Endothelial cell of umbilical vein (primary cell): ENCODE results near the gene TMPRSS12. TPM values are rescaled to one million over a fixed set of nuclear protein-coding genes. Genes with fewer than 3 reads are reported as not detected.

Source experiments
- BruUV-seq: library from RNA; stranded (reverse); fragments of 400-500 nt; replicated peaks from 2 replicates; lab custom pipeline; 2021; lab: Mats Ljungman, UMichigan
- CTCF ChIA-PET: fragments of 300-600, 350-600 bp; sonication (Branson Sonifier 250); formaldehyde crosslinking; loops from one replicate; lab custom pipeline; 2021; ENCODE audit warnings: antibody characterized with exemption, inconsistent platforms; lab: Charles Lee
- POLR2A ChIA-PET: fragments of 300-600, 350-600 bp; sonication (Branson Sonifier 250); formaldehyde crosslinking; loops from one replicate; lab custom pipeline; 2021; ENCODE audit warnings: antibody characterized with exemption, inconsistent platforms; lab: Charles Lee
- DNase-seq: peaks from one replicate; pipeline ENCODE4 v3.0.0-alpha.2; 2011; ENCODE audit warnings: low read depth, low spot score
- FAIRE-seq: peaks from 2 replicates; lab custom pipeline; 2011; peaks lifted over from hg19 to GRCh38; lab: Jason Lieb, UNC
- H2AFZ ChIP-seq: 2 replicates; pipeline ENCODE4 v1.6.0; 2012; ENCODE audit warnings: low read depth, low read length, control low read depth, inconsistent platforms
- H3K27ac ChIP-seq: 2 replicates; pipeline ENCODE4 v1.5.1; 2011; ENCODE audit warnings: low read depth, mild to moderate bottlenecking, control low read depth, low read length, moderate library complexity; ENCODE audit not compliant: insufficient read depth
- H3K27me3 ChIP-seq, 2 experiments: 2 replicates each; pipeline versions ENCODE4 v1.6.0 to v1.6.1; 2011; ENCODE audit warnings: low read length in 2 of 2, mixed read lengths in 1 of 2; ENCODE audit not compliant: control insufficient read depth in 2 of 2, insufficient read depth in 2 of 2
- H3K36me3 ChIP-seq, 2 experiments: 2 replicates in 1 of 2; 3 replicates in 1 of 2; pipeline ENCODE4 v1.5.1; 2011; ENCODE audit warnings: low read length in 2 of 2, mild to moderate bottlenecking in 1 of 2, moderate library complexity in 1 of 2; ENCODE audit not compliant: control insufficient read depth in 2 of 2, insufficient read depth in 2 of 2; ENCODE audit errors: extremely low read depth in 1 of 2
- H3K4me1 ChIP-seq: 3 replicates; pipeline ENCODE4 v1.5.1; 2011; ENCODE audit warnings: mild to moderate bottlenecking, low read length; ENCODE audit not compliant: control insufficient read depth, insufficient read depth; ENCODE audit errors: extremely low read depth
- H3K4me2 ChIP-seq: 2 replicates; pipeline ENCODE4 v1.6.1; 2011; ENCODE audit warnings: low read length, control low read depth, mixed read lengths; ENCODE audit not compliant: insufficient read depth
- H3K4me3 ChIP-seq, 3 experiments: fragments of 200-600 bp in 1 of 3; sonication (generic), shearing (Covaris generic) in 1 of 3; replicated peaks in 1 of 3; 2 replicates each; pipeline ENCODE4 v1.5.1; 2011 to 2016; ENCODE audit warnings: control low read depth in 3 of 3, low read length in 3 of 3, mild to moderate bottlenecking in 2 of 3, inconsistent platforms in 1 of 3, low read depth in 1 of 3, moderate library complexity in 1 of 3; ENCODE audit not compliant: insufficient read depth in 1 of 3
- H3K79me2 ChIP-seq: 2 replicates; pipeline ENCODE4 v1.6.0; 2012; ENCODE audit warnings: low read length, inconsistent platforms; ENCODE audit not compliant: control insufficient read depth, insufficient read depth
- H3K9ac ChIP-seq: replicated peaks from 2 replicates; pipeline ENCODE3; 2011; ENCODE audit warnings: low read length, control low read depth; ENCODE audit not compliant: insufficient read depth; ENCODE audit errors: extremely low read depth
- H3K9me1 ChIP-seq: replicated peaks from 3 replicates; pipeline ENCODE4 v1.6.0; 2011; ENCODE audit warnings: mild to moderate bottlenecking, low read length; ENCODE audit not compliant: control insufficient read depth, insufficient read depth; ENCODE audit errors: extremely low read depth
- H3K9me3 ChIP-seq: replicated peaks from 2 replicates; pipeline ENCODE4 v1.5.1; 2012; ENCODE audit warnings: low read length, inconsistent platforms; ENCODE audit not compliant: control insufficient read depth, insufficient read depth
- H4K20me1 ChIP-seq: replicated peaks from 2 replicates; pipeline ENCODE3; 2011; ENCODE audit warnings: mild to moderate bottlenecking, low read length; ENCODE audit not compliant: control insufficient read depth, insufficient read depth; ENCODE audit errors: extremely low read depth
- EZH2 ChIP-seq: IDR thresholded peaks from 2 replicates; pipeline ENCODE4 v1.6.1; 2012; ENCODE audit warnings: borderline replicate concordance, low read depth, mild to moderate bottlenecking, moderate library complexity, low read length, inconsistent platforms; ENCODE audit not compliant: severe bottlenecking
- FOS ChIP-seq: IDR thresholded peaks from 2 replicates; pipeline ENCODE4 v1.6.1; 2011; ENCODE audit warnings: mild to moderate bottlenecking, low read length, moderate library complexity, borderline replicate concordance; ENCODE audit not compliant: insufficient read depth
- GATA2 ChIP-seq: IDR thresholded peaks from 2 replicates; pipeline ENCODE4 v1.7.0; 2011; ENCODE audit warnings: low read depth, mild to moderate bottlenecking, moderate library complexity, mixed read lengths, low read length; ENCODE audit not compliant: insufficient read length, insufficient read depth
- JUN ChIP-seq: IDR thresholded peaks from 2 replicates; pipeline ENCODE4 v1.6.1; 2011; ENCODE audit warnings: borderline replicate concordance, low read depth; ENCODE audit not compliant: insufficient read length, insufficient read depth
- MYC ChIP-seq: IDR thresholded peaks from one replicate; pipeline ENCODE4 v1.6.1; 2011; ENCODE audit warnings: mild to moderate bottlenecking, low read depth, low read length
- POLR2A ChIP-seq: IDR thresholded peaks from 2 replicates; pipeline ENCODE4 v1.6.1; 2012; ENCODE audit warnings: low read depth, mild to moderate bottlenecking, control low read depth, low read length
- POLR2AphosphoS5 ChIP-seq: IDR thresholded peaks from 2 replicates; pipeline ENCODE4 v1.6.1; 2012; ENCODE audit warnings: low read depth, mild to moderate bottlenecking, control low read depth, low read length, moderate library complexity; ENCODE audit not compliant: insufficient read depth
- dilution Hi-C: fragments of 300-500 bp; cut with MboI; formaldehyde crosslinking; loops from one replicate; pipeline ENCODE4 v1.15.0; 2019; ENCODE audit warnings: low sequenced_read_pairs; ENCODE audit not compliant: extremely low pct_ligation_motif_present
- intact Hi-C: fragments of 100-400 bp; cut with micrococcal nuclease; formaldehyde crosslinking; loops from one replicate; pipeline ENCODE4 v1.10.0; 2022
- polyA plus RNA-seq, 4 experiments: library from polyadenylated mRNA; depleted of rRNA in 3 of 4; stranded (reverse) in 3 of 4; unstranded in 1 of 4; fragments of >200 nt; gene quantifications; 2 replicates each; pipeline versions ENCODE4 v1.2.1 to v1.2.3, GENCODE V29; 2011 to 2012; ENCODE audit warnings: missing spikeins in 1 of 4
- total RNA-seq: library from RNA; stranded (reverse); gene quantifications from 2 replicates; pipeline ENCODE4 v1.2.3, GENCODE V29; 2021
- TF ChIP-seq, protein P1 (sequence below): IDR thresholded peaks from 2 replicates; pipeline ENCODE4 v1.6.1; 2011; ENCODE audit not compliant: insufficient read depth, insufficient read length
- TF ChIP-seq, protein P2 (sequence below), 2 donors: IDR thresholded peaks; 1 replicate in 1 of 2; 2 replicates in 1 of 2; pipeline ENCODE4 v1.5.1; 2011; ENCODE audit warnings: low read length in 2 of 2, mild to moderate bottlenecking in 2 of 2, moderate library complexity in 2 of 2, control low read depth in 1 of 2, inconsistent platforms in 1 of 2, low read depth in 1 of 2; ENCODE audit not compliant: insufficient read depth in 1 of 2; ENCODE audit errors: extremely low read depth in 1 of 2

Gene TMPRSS12
- total and polyA plus RNA-seq, 2 donors (not counting 3 experiments of a cell fraction or from before 2014, with no cell fraction given): not detected

DNA sequence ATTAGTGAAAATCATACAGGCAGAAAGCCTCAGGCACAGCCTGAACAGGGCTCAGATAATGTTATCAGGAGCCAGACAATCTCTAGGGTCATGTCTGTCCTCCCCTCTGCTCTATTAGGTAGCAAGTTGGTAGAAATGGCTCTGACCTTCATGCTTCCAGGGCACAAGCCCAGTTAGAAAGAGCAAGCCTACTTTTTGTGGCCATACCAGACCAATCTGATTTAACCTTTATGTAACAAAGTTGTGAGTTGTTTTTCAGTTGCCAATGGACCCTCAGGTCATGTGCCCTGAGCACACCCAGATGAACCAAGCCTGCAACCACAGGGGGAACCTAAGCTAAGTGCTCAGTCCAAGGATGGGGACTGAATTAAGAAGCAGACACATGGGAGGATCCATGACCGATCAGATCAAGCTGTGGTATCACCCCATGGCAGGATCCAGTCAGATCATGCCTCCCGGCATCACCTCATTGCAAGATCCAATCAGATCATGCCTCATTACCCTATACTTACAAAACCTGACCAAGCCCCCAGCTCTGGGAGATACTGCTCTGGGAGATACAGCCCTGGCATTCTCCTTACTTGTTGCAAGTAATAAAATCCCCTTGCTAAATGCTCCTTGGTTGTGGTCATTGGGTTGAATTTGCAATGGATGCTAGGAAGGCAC lies 90.9 kb downstream of the TMPRSS12 start:
- no peaks in the 10 kb centered on the region for H3K4me1 ChIP-seq
- H3K36me3 ChIP-seq: peaks cover 0 to 3% of the 10 kb centered on the region in 2 experiments
- no peaks in the 10 kb centered on the region for H3K9me3 ChIP-seq
- CTCF ChIA-PET: no interaction called here
- no peak overlapping the region for H3K4me3 ChIP-seq
- H3K27ac ChIP-seq: no peak overlapping the region
- no peak overlapping the region for H3K9ac ChIP-seq
- dilution Hi-C loops: no loop called here
- intact Hi-C loops: no loop called here
- H3K79me2 ChIP-seq: no peaks in the 10 kb centered on the region
- no TSS peak for BruUV-seq
- POLR2A ChIA-PET: no interaction called here
- H3K9me1 ChIP-seq: no peaks in the 10 kb centered on the region
- H3K4me2 ChIP-seq: no peak overlapping the region
- H3K27me3 ChIP-seq: no peaks in the 10 kb centered on the region
- TF ChIP-seq POLR2AphosphoS5 (no peak), EZH2 (no peak), JUN (no peak), MYC (no peak)
- TF ChIP-seq, protein P1, sequence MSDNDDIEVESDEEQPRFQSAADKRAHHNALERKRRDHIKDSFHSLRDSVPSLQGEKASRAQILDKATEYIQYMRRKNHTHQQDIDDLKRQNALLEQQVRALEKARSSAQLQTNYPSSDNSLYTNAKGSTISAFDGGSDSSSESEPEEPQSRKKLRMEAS: no peak
- DNase-seq (no peak), FAIRE-seq (no peak)
- H4K20me1 ChIP-seq: no peaks in the 10 kb centered on the region
- no peak overlapping the region for H2AFZ ChIP-seq

DNA sequence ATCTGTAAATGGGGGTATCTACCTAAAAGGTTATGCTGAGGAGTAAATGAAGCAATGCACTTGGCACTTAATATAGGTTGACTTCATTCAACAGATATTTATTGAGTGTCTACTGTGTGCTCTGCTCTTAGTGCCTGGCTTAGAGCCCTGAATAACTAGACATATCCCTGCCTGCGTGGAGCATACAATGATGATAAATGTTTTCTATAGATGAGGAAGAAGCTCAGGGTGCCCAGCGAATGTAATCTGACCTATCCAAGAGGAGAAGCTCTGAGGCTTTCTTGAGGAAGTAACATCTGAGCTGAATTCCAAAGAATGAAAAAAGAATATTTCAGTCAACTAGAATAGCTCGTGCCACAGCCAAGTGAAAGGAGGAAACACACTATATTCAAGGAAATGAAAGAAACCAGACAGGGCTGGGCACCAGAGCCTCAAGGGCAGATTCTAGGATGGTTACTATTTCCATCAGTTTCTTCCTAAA lies 91.7 kb downstream of the TMPRSS12 start:
- Histone ChIP-seq H3K9me1 (no peaks in the 10 kb centered on the region), H3K27me3 (no peaks in the 10 kb centered on the region), H3K9ac (no peak overlapping the region), H4K20me1 (no peaks in the 10 kb centered on the region), H3K4me3 (no peak overlapping the region), H3K27ac (no peak overlapping the region), H2AFZ (peak overlapping the region; percentile 12), H3K79me2 (no peaks in the 10 kb centered on the region), H3K4me1 (no peaks in the 10 kb centered on the region), H3K9me3 (no peaks in the 10 kb centered on the region), H3K36me3 (peaks cover 0 to 3% of the 10 kb centered on the region in 2 experiments), H3K4me2 (no peak overlapping the region)
- CTCF ChIA-PET: interaction anchor here (0.9 kb wide), 1 partner anchor 110 kb away, joined by 3 read pairs; no protein-coding TSS in a partner anchor
- TF ChIP-seq, protein P2, sequence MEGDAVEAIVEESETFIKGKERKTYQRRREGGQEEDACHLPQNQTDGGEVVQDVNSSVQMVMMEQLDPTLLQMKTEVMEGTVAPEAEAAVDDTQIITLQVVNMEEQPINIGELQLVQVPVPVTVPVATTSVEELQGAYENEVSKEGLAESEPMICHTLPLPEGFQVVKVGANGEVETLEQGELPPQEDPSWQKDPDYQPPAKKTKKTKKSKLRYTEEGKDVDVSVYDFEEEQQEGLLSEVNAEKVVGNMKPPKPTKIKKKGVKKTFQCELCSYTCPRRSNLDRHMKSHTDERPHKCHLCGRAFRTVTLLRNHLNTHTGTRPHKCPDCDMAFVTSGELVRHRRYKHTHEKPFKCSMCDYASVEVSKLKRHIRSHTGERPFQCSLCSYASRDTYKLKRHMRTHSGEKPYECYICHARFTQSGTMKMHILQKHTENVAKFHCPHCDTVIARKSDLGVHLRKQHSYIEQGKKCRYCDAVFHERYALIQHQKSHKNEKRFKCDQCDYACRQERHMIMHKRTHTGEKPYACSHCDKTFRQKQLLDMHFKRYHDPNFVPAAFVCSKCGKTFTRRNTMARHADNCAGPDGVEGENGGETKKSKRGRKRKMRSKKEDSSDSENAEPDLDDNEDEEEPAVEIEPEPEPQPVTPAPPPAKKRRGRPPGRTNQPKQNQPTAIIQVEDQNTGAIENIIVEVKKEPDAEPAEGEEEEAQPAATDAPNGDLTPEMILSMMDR (IDR thresholded peaks at IDR 0.05; ENCODE audit: extremely low read depth in 1 of 2, insufficient read depth in 1 of 2, low read depth in 1 of 2, low read length in 2 of 2): no peak
- TF ChIP-seq POLR2AphosphoS5 (no peak), GATA2 (no peak), POLR2A (no peak), MYC (no peak), JUN (no peak), FOS (no peak), EZH2 (no peak)
- TF ChIP-seq, protein P1: no peak
- BruUV-seq: no TSS peak
- dilution Hi-C loops (no loop called here), intact Hi-C loops (no loop called here)
- DNase-seq: no peak
- FAIRE-seq: peak; percentile 31
- POLR2A ChIA-PET: interaction anchor here (0.9 kb wide), 1 partner anchor 10 kb away, joined by 3 read pairs; a partner anchor contains a TSS
